GM18498 (cell line): ENCODE data around the gene UQCRH.
A peak's percentile ranks its signal among the peaks of the same experiment; 100 is the strongest.
"Not testable (repeated sequence)": the region's sequence is repeated elsewhere in the genome, so short reads cannot be mapped to it uniquely, and the experiment has no call there.

ENCODE experiments used
- ATAC-seq: cut with Tn5 transposase; IDR thresholded peaks from one replicate; pipeline ENCODE4 v1.9.1; 2021; ENCODE audit warnings: mild to moderate bottlenecking, moderate library complexity; ENCODE audit not compliant: unreplicated experiment

The UQCRH gene

DNA sequence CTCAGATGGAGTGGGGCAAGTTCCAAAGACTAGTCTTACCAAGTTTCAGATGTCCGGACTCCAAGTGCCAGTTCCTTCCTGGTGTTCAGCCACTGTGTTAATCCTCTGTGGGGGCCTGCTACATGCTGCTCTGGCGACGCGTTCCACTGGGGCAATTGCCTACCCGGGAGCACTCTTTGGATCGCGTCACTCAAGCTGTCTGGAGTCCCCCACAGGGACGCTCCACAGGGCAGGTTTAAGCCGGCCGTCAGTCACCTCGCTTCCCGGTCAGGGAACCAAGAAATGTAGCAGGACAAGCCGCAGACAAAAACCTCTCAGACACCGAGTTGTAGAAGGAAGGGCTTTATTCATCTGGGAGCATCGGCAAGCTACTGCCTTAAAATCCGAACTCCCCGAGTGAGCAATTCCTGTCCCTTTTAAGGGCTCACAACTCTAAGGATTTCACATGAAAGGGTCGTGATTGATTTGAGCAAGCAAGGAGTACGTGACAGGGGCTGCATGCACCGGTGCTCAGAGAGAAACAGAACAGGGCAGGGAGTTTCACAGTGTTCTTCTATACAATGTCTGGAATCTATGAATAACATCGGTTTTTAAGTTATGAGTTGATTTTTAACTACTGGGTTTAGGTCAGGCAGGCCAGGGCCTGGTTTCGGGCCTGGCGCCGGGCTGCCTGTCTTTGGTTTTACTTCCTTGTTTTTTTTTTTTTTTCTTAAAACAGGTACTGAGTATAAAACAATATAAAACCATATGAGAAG, 28.5 kb downstream of the UQCRH start:
- ATAC-seq, result peak; percentile 48

DNA sequence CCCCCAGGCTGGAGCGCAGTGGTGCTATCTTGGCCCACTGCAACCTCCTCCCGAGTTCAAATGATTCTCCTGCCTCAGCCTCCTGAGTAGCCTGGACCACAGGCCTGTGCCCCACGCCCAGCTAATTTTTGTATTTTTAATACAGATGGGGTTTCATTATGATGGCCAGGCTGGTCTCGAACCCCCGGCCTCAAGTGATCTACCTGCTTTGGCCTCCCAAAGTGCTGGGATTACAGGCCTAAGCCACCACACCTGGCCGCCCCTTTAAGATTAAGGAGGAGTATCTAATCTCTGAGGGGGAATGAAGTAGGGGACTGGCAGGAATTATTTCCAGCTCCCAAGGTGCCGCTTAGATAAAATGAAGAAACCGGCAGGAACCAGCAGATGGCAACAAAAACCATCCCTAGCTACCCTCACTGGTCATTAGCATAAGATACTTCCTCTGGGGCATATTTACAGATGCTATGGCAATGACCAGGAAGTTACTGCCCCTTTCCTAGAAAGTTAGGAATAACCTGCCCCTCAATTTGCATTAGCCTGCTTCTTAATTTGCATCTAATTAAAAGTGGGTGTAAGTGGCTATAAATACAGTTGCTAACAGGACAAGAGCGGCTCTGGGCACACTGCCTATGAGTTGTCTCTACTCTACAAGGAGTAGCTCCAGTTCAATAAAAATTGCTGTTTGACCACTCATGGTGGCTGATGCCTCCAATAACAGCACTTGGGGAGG, 30.0 kb downstream of the UQCRH start:
- ATAC-seq, result peak; percentile 49

DNA sequence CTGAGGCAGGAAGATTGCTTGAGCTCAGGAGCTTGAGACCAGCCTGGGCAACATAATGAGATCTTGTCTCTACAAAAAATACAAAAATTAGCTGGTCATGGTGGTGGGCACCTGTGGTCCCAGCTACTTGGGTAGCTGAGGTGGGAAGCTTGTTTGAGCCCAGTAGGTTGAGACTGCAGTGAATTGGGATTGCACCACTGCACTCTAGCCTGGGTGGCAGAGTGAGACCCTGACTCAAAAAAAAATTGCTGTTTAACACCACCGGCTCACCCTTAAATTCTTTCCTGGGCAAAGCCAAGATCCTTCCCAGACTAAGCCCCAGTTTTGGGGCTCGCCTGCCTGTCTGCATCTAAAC, 30.5 kb downstream of the UQCRH start:
- ATAC-seq, result no peak

DNA sequence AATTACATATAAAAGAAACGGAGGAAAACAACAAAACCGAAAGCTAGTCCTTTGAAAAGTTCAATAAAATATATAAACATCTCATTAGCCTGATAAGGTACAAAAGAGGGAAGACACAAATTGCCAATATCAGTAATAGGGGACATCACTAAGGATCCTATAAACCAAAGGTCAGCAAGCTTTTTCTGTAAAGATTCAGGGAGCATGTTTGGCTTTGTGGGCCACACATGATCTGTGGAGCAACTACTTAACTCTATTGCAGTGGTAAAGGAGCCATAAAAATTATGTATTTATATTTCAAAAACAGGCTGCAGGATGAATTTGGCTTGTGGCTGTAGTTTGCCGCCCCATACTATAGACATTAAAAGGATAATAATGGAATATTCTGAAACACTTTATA, 31.6 kb downstream of the UQCRH start:
- ATAC-seq, result no peak

DNA sequence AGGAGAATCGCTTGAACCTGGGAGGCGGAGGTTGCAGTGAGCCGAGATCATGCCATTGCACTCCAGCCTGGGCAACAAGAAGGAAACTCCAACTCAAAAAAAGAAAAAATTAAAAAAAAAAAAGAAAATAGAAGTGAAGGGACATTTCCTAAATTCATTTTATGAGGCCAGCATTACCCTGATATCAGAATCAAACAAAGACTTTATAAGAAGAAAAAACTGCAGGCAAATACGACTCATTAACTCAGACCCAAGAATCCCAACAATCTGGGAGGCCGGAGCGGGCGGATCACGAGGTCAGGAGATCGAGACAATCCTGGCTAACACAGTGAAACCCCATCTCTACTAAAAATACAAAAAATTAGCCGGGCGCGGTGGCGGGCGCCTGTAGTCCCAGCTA, 33.9 kb downstream of the UQCRH start:
- not testable (repeated sequence) for ATAC-seq

DNA sequence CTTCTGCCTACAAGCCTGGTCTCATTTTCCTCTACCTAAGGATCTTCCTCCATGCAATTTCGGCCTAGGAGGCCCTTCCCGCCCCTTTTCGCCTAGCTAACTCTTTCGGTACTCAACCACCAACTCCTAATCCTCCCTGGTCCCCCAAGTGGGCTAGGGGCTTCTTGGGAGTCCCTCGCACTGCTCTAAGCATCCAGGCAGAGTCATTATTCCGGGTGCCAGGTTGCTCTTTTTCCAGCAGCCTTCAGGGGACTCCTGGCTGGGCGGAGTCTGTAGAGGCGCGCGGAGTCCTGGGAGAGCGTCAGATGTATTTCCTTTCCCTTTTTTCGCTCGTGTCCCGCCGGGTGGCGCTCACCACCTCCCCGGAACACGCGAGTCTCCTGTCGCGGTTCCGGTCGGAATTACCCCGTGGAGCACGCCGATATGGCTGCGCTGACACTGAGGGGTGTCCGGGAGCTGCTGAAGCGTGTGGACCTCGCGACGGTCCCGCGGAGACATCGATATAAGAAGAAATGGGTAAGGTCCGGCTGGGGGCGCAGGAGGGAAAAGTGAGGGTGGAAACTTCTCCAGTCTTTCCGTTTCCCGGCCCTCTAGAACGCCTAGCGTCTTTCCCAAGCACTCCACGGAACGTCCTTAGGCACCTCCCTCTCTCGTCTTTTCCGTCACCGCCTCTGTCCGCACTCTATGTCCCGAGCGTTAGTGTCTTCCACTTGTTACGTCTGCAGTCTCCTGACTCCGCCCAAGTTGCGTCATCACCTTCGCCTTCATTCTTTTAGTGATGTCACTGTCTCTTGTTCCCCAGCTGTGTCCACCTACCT, 37.1 kb downstream of the UQCRH start, which contains the start of gene NSUN4:
TSS of gene NSUN4 (plus strand) at position 404 of the 818 bp plus-strand sequence. CDS start at position 424, 20 bp downstream.
- peak; percentile 88 for ATAC-seq

DNA sequence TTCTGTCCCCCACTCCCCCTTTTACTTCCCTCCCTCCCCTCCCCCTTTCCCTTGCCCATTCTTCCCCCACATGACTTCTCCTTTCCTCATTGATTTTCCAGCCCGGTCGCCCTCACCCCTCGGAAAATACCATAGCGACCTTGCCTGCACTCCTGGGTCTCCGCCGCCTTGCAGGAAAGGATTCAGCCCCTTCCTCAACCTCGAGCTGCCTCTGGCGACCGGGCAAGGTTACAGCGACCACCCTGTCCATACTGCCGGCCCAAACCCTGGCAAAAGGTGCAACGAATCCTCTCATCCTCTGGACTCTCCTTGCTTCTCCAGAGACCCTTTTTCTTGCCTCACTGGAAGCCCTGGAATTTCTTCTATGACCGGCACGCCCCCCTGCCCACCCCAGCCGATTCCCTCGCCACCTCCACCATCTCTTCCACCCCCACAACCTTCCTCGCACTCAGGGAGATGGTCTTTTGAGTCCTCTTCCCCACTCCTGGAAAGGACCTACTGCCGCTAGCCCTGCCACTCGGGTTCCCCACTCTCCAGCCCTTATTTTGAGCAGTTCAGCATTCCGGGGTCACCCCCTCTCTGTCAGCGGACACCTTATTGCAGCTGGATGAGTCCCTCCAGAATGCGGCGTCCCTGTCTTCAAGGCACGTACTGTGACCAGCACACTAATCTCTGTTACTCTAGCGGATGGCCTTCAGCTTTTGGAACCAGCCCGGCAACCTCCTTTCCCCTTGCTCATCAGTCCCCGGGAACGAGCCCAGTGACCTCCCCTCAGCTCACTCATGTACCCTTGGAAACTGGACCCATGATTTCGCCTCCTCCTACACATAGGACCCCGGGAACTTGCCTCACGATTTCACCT, 38.0 kb downstream of the UQCRH start:
- ATAC-seq, result no peak

DNA sequence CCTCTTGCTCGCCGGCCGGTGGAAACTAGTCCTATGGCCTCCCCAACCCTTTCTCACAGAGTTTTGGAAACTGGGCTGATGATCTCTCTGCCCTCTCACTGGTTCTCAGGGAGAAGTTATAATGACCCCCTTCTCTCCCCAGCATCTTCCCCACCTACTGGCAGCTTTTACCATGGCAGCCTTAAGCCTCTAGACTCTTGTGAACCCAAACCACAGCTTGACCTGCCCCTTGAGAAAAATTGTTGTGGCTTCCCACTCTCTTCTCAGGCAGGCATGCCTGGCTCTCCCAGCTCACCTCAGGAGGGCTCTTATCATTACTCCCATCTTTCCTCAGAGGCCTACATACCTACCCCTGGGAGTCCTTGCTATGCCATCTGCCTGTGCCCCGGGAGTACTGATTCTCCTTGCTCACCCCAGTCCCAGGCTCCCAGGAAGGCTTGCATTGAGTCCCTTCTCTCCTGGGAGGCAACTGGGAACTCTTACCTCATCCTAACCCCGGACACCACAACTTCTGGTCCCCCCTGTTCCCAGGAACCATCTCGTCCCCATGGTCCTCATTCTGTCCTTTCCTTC, 38.7 kb downstream of the UQCRH start:
- ATAC-seq, result peak; percentile 45

DNA sequence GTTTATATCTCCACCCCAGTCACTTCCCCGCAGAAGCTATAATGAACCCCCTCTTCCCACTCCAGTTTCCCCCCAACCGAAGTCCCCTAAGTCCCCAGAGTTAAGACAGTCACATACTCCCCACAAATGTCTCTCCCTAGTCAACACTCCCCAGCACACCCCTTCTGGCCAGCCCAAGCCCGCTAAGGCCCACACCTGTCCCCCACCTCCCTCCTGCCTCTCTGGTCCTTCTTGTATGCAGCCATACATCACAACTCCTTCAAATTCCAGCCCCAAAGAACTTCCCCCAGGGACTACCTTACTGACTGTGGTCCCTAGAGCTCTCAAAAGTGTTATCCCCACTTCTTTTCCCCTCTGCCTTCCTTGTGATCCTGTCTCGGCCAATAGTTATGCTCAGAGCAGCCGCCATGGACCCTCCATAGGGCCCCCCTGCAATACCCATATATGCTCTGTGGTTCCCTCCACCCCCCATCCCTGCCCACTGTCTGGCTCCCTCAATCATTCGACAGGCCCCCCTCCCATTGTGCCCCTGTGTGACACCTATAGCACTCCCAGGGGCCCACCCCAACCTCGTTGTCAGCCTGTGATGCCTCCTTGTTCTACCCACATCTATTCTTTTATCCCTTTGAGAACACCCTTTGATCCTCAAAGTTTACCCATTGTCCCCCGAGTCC, 39.3 kb downstream of the UQCRH start:
- no peak for ATAC-seq

DNA sequence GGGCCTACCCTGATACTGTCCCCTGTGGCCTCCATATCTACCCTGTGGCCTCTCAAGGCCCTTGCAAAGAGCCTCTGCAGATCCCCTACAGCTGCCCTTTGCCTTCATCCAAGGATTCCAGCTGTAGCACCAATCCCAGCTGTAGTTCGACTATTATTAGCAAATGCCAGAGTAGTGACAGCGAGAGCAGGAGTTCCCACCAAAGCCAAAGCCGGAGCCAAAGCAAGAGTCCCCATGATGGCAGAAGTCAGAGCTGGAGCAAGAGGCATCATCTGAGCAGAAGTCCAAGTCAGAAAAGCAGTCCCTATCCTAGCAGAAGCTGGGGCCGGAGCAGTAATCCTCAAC, 39.8 kb downstream of the UQCRH start:
- ATAC-seq, result no peak

DNA sequence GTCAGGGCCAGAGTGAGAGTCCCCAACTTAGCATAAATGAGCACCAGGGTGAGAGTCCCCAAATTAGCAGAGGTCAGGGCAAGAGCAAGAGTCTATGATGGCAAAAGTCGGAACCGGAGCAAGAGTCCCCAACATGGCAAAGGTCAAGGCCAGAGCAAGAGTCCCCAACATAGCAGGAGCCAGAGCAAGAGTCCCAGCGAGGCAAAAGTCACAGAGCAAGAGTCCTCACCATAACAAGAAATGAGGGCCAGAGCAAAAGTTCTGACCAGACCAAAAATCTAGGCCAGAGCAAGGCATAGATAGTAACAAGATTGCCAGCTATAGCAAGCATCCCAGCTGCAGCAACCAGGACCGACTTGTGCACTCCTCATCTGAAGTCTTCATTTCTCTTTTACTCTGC, 40.2 kb downstream of the UQCRH start:
- no peak for ATAC-seq

DNA sequence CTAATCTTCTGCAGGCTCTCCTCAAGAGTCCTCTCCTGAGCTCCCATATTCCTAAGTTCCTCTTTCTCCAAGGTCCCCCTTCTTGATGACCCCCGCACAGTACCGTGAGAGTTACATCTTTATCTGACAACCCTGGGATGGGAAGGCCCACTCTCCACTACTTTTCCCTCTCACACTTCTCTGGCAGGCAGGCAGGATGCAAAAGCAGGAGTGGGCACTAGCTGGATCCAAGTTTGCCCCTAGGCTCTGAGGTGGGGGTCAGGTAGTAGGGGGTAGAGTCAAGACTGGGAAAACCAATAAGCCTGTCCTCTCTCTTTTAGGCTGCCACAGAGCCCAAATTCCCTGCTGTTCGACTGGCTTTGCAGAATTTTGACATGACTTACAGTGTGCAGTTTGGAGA, 41.0 kb downstream of the UQCRH start:
- no peak for ATAC-seq

DNA sequence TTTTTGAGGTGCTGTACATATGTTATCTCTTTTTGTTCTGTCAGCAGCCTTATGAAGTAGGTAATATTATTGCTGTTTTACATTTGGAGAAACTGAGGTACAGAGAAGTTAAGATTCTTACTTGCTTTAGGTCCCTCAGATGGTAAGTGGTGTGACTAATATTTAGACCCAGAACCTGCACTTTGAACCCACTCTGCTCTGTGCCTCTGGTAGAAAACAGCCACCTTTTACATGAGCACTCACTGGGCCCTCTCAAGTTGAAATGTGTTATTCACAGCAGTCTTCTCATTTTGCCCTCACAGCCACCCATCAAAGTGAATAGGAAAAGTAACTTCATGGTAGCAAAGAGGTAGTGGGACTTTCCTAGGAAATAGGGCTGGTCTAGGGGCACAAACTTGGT, 41.8 kb downstream of the UQCRH start:
- no peak for ATAC-seq

DNA sequence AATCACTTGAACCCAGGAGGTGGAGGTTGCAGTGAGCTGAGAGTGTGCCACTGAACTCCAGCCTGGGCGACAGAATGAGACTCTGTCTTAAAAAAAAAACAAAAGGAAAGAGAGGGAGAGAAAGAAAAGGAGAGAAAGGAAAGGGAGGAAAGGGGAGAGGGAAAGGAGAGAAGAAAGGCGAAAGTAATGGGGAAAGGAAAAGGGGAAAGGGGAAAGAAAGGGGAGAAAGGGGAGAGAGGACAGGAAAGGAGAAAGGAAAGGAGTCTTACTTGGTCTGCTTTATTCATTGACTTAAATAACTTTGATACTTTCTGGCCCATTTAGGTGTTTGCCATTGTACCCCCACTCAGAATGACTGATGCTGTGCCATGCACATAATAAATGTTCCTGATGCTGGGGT, 48.9 kb downstream of the UQCRH start:
- ATAC-seq, result no peak

DNA sequence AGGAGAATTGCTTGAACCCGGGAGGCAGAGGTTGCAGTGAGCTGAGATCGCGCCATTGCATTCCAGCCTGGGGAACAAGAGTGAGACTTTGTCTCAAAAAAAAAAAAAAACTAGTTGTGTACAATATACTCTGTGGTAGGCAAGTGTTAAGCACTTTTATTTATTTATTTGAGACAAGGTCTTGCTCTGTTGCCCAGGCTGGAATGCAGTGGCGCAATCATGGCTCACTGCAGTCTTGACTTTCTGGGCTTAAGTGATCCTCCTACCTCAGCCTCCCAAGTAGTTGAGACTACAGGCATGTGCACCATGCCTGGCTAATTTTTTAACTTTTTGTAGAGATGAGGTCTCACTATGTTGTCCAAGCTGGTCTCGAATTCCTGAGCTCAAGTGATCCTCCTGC, 52.4 kb downstream of the UQCRH start:
- not testable (repeated sequence) for ATAC-seq

DNA sequence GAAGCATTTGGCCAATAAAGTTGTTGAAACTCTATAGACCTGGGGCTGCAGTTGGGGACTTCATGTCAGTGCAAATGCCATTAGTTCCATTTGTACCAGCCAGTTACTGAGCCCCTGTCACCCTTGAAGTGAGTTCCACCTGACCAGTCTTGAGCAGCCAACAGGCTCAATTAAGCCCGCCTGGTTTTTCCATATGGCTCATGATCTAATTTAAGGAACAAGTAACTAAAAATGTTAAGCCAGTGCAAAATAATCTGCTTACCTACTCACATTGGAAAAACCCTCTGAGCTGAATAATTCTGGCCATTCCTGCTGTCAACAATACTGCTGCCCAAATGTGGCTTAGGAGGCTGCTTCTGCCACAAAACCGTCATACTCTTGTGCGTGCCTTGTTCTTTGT, 58.7 kb downstream of the UQCRH start:
- no peak for ATAC-seq

DNA sequence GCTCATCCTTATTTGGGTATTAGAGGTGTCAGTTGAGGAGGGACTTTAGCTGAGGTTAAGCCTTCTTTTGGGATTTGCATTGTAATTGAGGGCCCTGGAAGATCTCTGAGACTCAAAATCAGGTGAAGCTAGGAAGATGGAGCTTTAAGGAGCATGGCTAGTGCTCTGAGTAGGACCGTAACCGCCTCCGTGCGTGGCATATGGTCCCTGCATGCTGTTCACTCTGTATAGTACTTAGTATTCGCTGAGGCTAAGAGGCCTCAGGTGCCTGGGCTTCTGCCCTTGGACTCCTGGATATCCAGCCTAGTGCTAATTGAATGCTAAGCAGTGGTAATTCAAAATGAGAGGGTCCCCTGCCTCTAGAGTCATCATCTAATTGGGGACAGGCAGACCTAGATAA, 59.6 kb downstream of the UQCRH start:
- ATAC-seq, result no peak

DNA sequence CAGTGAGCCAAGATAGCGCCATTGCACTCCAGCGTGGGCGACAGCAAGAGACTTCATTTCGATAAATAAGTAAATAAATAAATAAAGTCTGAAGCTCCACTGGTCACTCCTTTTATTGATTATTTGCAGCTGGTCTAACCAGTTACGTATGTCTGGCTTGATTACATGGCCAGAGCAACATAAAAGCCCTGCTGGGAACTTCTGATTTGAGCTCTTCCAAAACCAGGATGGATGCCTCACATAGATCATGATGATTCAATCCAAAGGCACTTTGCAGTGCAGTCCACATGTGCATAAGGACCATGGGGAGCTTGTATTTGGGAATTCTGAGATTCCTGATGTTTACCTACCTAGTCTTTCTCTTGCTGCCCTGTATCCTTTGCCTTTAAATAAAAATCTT, 61.1 kb downstream of the UQCRH start:
- no peak for ATAC-seq

DNA sequence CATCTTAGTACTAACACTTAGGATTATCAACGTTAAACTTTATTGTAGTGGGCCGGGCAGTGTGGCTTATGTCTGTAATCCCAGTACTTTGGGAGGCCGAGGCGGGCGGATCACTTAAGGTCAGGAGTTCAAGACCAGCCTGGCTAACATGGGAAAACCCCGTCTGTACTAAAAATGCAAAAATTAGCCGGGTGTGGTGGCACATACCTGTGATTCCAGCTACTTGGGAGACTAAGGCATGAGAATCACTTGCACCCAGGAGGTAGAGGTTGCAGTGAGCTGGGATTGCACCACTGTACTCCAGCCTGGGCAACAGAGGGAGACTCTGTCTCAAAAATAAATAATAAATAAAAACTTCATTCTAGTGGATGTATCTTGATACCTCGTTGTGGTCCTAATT, 62.3 kb downstream of the UQCRH start:
- ATAC-seq, result not testable (repeated sequence)
